Neuronal stem cell (in vitro differentiated cells): ENCODE data around the gene MTHFD2L.

Experiments
- DNase-seq: peaks from one replicate; pipeline ENCODE4 v3.0.0-alpha.2; 2013; ENCODE audit warnings: low spot score
- H2AFZ ChIP-seq: one replicate; pipeline ENCODE4 v1.6.1; 2013; ENCODE audit warnings: mild to moderate bottlenecking, low read length, inconsistent platforms
- H2AK5ac ChIP-seq: 2 replicates; pipeline ENCODE4 v1.6.1; 2013; ENCODE audit warnings: low read depth, mild to moderate bottlenecking, inconsistent platforms, low read length, moderate library complexity, mixed read lengths
- H2BK120ac ChIP-seq: 2 replicates; pipeline ENCODE4 v1.6.1; 2013; ENCODE audit warnings: low read depth, mild to moderate bottlenecking, inconsistent platforms, low read length, moderate library complexity, mixed read lengths
- H2BK12ac ChIP-seq: one replicate; pipeline ENCODE4 v1.6.1; 2013; ENCODE audit warnings: low read length, inconsistent platforms
- H2BK15ac ChIP-seq: 2 replicates; pipeline ENCODE4 v1.6.1; 2013; ENCODE audit warnings: mild to moderate bottlenecking, low read length, inconsistent platforms, mixed read lengths
- H2BK5ac ChIP-seq: one replicate; pipeline ENCODE4 v1.6.1; 2013; ENCODE audit warnings: inconsistent platforms, mild to moderate bottlenecking, low read length, moderate library complexity
- H3K14ac ChIP-seq: one replicate; pipeline ENCODE4 v1.6.1; 2013; ENCODE audit warnings: low read length, inconsistent platforms
- H3K18ac ChIP-seq: 2 replicates; pipeline ENCODE4 v1.6.1; 2013; ENCODE audit warnings: low read length, inconsistent platforms
- H3K23ac ChIP-seq: 2 replicates; pipeline ENCODE4 v1.6.1; 2013; ENCODE audit warnings: low read depth, mild to moderate bottlenecking, mixed read lengths, low read length, inconsistent platforms; ENCODE audit not compliant: poor library complexity
- H3K27ac ChIP-seq: replicated peaks from 3 replicates; pipeline ENCODE4 v1.5.1; 2013; ENCODE audit warnings: low read length, inconsistent platforms
- H3K27me3 ChIP-seq, 3 experiments: 2 replicates each; pipeline ENCODE4 v1.6.1; 2013; ENCODE audit warnings: low read length in 3 of 3, mild to moderate bottlenecking in 2 of 3, inconsistent platforms in 1 of 3, low read depth in 1 of 3, mixed read lengths in 1 of 3, moderate library complexity in 1 of 3; ENCODE audit not compliant: control insufficient read depth in 3 of 3, insufficient read depth in 3 of 3
- H3K36me3 ChIP-seq, 2 donors: replicated peaks in 1 of 2; 2 replicates each; pipeline ENCODE4 v1.6.1; 2013; ENCODE audit warnings: low read length in 2 of 2; ENCODE audit not compliant: control insufficient read depth in 2 of 2, insufficient read depth in 2 of 2
- H3K4ac ChIP-seq: 2 replicates; pipeline ENCODE4 v1.6.1; 2013; ENCODE audit warnings: inconsistent platforms, mild to moderate bottlenecking, low read length, moderate library complexity
- H3K4me1 ChIP-seq, 2 donors: 1 replicate in 1 of 2; 2 replicates in 1 of 2; pipeline ENCODE4 v1.6.1; 2013; ENCODE audit warnings: low read length in 2 of 2, low read depth in 1 of 2; ENCODE audit not compliant: control insufficient read depth in 2 of 2, insufficient read depth in 1 of 2
- H3K4me2 ChIP-seq: one replicate; pipeline ENCODE4 v1.6.1; 2013; ENCODE audit warnings: mild to moderate bottlenecking, low read length, inconsistent platforms; ENCODE audit not compliant: insufficient read depth, poor library complexity, severe bottlenecking
- H3K4me3 ChIP-seq, 2 donors: 2 replicates each; pipeline ENCODE4 v1.5.1; 2013; ENCODE audit warnings: low read length in 2 of 2, mild to moderate bottlenecking in 2 of 2, inconsistent platforms in 1 of 2, moderate library complexity in 1 of 2
- H3K79me1 ChIP-seq: one replicate; pipeline ENCODE4 v1.6.1; 2013; ENCODE audit warnings: low read depth, mild to moderate bottlenecking, inconsistent platforms, low read length, moderate library complexity
- H3K9ac ChIP-seq: one replicate; pipeline ENCODE4 v1.6.1; 2013; ENCODE audit warnings: mild to moderate bottlenecking, low read depth, low read length, inconsistent platforms; ENCODE audit not compliant: poor library complexity
- H3K9me3 ChIP-seq, 2 donors: replicated peaks in 1 of 2; 2 replicates each; pipeline versions ENCODE3 to v1.6.1; 2013; ENCODE audit warnings: low read length in 2 of 2, mild to moderate bottlenecking in 2 of 2, inconsistent platforms in 1 of 2, low read depth in 1 of 2, mixed read lengths in 1 of 2, moderate library complexity in 1 of 2; ENCODE audit not compliant: control insufficient read depth in 2 of 2, insufficient read depth in 1 of 2
- H4K8ac ChIP-seq: one replicate; pipeline ENCODE4 v1.6.1; 2013; ENCODE audit warnings: low read depth, mild to moderate bottlenecking, inconsistent platforms, low read length, moderate library complexity
- H4K91ac ChIP-seq: one replicate; pipeline ENCODE4 v1.6.1; 2013; ENCODE audit warnings: low read length, low read depth, mild to moderate bottlenecking, inconsistent platforms; ENCODE audit not compliant: poor library complexity
- WGBS, 2 donors: extraction: QIAGEN DNeasy Blood & Tissue Kit; methylation state at CpG; one replicate each; pipeline ENCODE4 v1.1.7; 2013; ENCODE audit warnings: missing lambda C conversion rate in 2 of 2, mixed read lengths in 1 of 2; ENCODE audit not compliant: insufficient read length in 2 of 2, insufficient replicate concordance in 1 of 2; ENCODE audit errors: extremely low coverage in 2 of 2; 5-methylcytosine and 5-hydroxymethylcytosine counted together

Gene MTHFD2L

DNA sequence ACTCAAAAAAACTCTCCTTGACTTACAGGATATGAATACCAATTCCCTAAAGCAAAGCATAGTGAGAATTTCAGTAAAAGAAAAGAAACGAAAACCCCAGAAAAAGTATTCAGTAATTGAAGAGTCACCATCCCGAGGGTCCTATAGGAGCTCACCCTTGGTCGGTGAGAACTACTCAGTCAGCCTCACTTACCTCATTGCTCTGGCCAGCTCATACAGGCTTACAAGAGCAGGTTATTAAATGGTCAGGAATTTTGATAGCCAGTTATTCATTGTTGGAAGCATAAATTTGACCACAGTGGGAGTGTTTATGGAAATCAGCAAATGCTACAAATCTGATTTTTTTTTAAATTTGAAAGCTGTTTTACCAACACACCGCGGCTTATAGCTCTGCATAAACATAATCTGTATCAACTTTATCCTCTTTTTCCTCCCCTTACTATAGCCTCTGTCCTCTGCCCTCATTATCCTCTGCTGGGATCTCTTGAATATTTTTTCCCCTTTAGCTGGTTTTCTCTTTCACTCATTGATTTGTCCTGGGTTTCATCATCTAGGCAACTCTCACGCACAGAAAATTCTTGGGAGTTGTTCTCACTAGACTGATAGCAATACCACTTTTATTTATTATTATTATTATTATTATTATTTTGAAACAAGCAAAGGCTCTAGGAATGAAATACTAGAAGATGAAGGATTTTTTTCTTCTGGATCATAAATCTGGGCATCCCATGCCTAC lies 47.9 kb upstream of the MTHFD2L start:
- H2AK5ac ChIP-seq, result no peak overlapping the region
- H3K27ac ChIP-seq, result no peak overlapping the region
- no peak overlapping the region for H2BK120ac ChIP-seq
- no peak overlapping the region for H2BK5ac ChIP-seq
- H3K9ac ChIP-seq, result no peak overlapping the region
- peaks cover 0 to 17% of the 10 kb centered on the region in 2 donors for H3K4me1 ChIP-seq
- no peak overlapping the region for H3K14ac ChIP-seq
- no peaks in the 10 kb centered on the region for H3K36me3 ChIP-seq
- no peak overlapping the region for H4K91ac ChIP-seq
- no peak overlapping the region for H2BK12ac ChIP-seq
- no peaks in the 10 kb centered on the region for H3K9me3 ChIP-seq
- no peak overlapping the region for H3K4me2 ChIP-seq
- no peaks in the 10 kb centered on the region for H3K27me3 ChIP-seq
- no peak overlapping the region for H3K4me3 ChIP-seq
- H2AFZ ChIP-seq, result peak overlapping the region; percentile 8
- no peaks in the 10 kb centered on the region for H3K79me1 ChIP-seq
- no peak for DNase-seq
- no peak overlapping the region for H3K23ac ChIP-seq
- no peak overlapping the region for H3K18ac ChIP-seq
- H3K4ac ChIP-seq, result no peak overlapping the region
- no CpG with 5 or more reads among the region's 6 CpGs for WGBS, 2 donors
- H2BK15ac ChIP-seq, result no peak overlapping the region
- no peak overlapping the region for H4K8ac ChIP-seq

DNA sequence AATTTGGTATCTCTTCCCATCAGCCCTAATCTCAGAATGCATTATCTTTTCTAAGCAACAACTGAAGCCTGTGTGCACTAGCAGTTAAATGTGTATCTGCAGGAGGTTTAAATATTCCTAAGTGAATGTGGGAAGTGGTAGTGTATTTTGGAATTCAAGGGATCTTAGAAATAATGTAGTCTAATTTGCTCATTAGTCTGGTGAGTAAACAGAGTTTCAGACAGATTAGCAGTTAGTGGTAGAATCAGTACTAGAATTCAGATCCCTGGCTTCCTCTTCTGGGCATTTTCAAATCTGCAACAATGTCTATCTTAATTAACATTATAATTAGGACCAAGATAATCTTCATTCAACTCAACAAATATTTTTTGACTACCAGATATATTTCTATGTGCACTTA lies 47.2 kb upstream of the MTHFD2L start:
- Histone ChIP-seq H2BK12ac (no peak overlapping the region), H3K36me3 (no peaks in the 10 kb centered on the region), H3K27ac (no peak overlapping the region), H4K91ac (no peak overlapping the region), H3K9me3 (no peaks in the 10 kb centered on the region), H3K4me3 (no peak overlapping the region), H3K4me2 (no peak overlapping the region), H2BK5ac (no peak overlapping the region), H4K8ac (no peak overlapping the region), H3K9ac (no peak overlapping the region), H2AFZ (no peak overlapping the region), H2AK5ac (no peak overlapping the region), H3K4me1 (peaks cover 0 to 17% of the 10 kb centered on the region in 2 donors), H2BK120ac (no peak overlapping the region), H3K14ac (no peak overlapping the region), H3K18ac (no peak overlapping the region), H2BK15ac (no peak overlapping the region), H3K4ac (no peak overlapping the region), H3K23ac (no peak overlapping the region), H3K79me1 (no peaks in the 10 kb centered on the region), H3K27me3 (no peaks in the 10 kb centered on the region)
- no peak for DNase-seq

DNA sequence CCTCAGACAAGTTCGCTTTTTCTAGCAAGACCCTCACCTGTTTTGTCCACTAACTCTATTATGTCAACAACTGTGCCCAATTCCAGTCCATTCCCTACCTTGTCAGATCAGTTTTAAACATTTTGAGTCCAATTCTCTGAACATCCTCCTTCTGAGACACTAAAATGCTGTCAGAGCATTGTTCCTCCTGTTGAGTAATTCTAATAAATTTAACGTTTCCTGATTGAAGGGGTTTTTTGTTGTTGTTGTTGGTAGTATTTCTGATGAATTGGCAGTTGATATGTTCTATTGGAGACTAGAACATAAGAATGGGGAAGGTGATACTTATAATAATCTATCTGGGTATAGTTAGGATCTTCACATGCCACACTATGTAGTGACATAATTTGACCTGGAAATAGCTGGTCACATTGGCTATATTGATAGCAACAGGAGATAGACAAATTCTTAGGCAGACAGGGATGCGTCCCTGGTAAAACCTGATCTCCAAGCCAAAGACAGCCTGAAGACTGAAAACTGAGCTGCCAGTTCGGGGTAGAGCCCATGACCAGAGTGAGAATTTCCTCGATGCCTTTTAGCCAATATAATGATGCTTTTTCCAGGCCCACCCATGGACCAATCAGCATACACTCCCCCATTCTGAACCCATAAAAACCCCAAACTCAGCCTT lies 46.5 kb upstream of the MTHFD2L start:
- peaks cover 0 to 19% of the 10 kb centered on the region in 2 donors for H3K4me1 ChIP-seq
- H4K8ac ChIP-seq, result no peak overlapping the region

DNA sequence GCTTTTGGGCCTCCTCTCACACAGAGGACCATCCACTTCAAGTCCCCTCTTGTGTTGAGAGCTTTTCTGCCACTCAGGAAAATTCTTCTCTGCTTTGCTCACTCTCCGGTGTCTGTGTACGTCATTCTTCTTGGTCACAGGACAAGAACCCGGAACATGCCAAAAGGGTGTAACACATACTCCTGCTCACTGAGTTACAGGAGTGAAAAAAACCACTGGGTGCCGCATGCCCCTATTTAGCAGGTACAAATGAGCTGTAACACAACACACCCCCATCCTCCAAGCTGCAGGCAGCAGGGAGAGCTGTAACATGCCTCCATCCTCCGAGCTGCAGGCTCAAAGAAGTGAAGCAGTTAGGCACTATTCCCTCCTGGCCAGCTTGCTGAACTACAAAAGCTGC lies 45.9 kb upstream of the MTHFD2L start:
- no peak overlapping the region for H3K23ac ChIP-seq
- no peak overlapping the region for H2BK12ac ChIP-seq
- peak overlapping the region; percentile 32 for H2BK120ac ChIP-seq
- H3K27me3 ChIP-seq, result no peaks in the 10 kb centered on the region
- H3K4ac ChIP-seq, result no peak overlapping the region
- no peaks in the 10 kb centered on the region for H3K36me3 ChIP-seq
- peak overlapping the region; percentile 57 for H2AFZ ChIP-seq
- H2BK5ac ChIP-seq, result no peak overlapping the region
- WGBS, 2 donors, result no CpG with 5 or more reads among the region's 5 CpGs
- no peak overlapping the region for H3K9ac ChIP-seq
- H4K91ac ChIP-seq, result no peak overlapping the region
- no peaks in the 10 kb centered on the region for H3K79me1 ChIP-seq
- no peaks in the 10 kb centered on the region for H3K9me3 ChIP-seq
- no peak overlapping the region for H3K14ac ChIP-seq
- H2AK5ac ChIP-seq, result no peak overlapping the region
- no peak overlapping the region for H3K18ac ChIP-seq
- no peak overlapping the region for H2BK15ac ChIP-seq
- H3K4me2 ChIP-seq, result no peak overlapping the region
- H4K8ac ChIP-seq, result no peak overlapping the region
- H3K27ac ChIP-seq, result no peak overlapping the region
- H3K4me1 ChIP-seq, result peaks cover 0 to 21% of the 10 kb centered on the region in 2 donors
- no peak for DNase-seq
- no peak overlapping the region for H3K4me3 ChIP-seq

More for the DNA sequence above, 46.5 kb upstream of the MTHFD2L start:
- no peak overlapping the region for H2BK5ac ChIP-seq
- H4K91ac ChIP-seq, result no peak overlapping the region
- H2AK5ac ChIP-seq, result no peak overlapping the region
- no peak overlapping the region for H3K23ac ChIP-seq
- no peak overlapping the region for H3K9ac ChIP-seq
- no peak for DNase-seq
- H3K9me3 ChIP-seq, result no peaks in the 10 kb centered on the region
- WGBS, 2 donors, result no CpG with 5 or more reads among the region's 5 CpGs
- no peak overlapping the region for H3K4ac ChIP-seq
- H3K36me3 ChIP-seq, result no peaks in the 10 kb centered on the region
- no peak overlapping the region for H3K4me2 ChIP-seq
- no peak overlapping the region for H2BK12ac ChIP-seq
- H3K14ac ChIP-seq, result no peak overlapping the region
- H2AFZ ChIP-seq, result no peak overlapping the region
- H3K27me3 ChIP-seq, result no peaks in the 10 kb centered on the region
- no peak overlapping the region for H3K18ac ChIP-seq
- H3K4me3 ChIP-seq, result no peak overlapping the region
- no peaks in the 10 kb centered on the region for H3K79me1 ChIP-seq
- H3K27ac ChIP-seq, result no peak overlapping the region
- H2BK120ac ChIP-seq, result no peak overlapping the region
- no peak overlapping the region for H2BK15ac ChIP-seq
